ENCODE data around the gene TMEM132D.

- TF ChIP-seq, protein P1, sequence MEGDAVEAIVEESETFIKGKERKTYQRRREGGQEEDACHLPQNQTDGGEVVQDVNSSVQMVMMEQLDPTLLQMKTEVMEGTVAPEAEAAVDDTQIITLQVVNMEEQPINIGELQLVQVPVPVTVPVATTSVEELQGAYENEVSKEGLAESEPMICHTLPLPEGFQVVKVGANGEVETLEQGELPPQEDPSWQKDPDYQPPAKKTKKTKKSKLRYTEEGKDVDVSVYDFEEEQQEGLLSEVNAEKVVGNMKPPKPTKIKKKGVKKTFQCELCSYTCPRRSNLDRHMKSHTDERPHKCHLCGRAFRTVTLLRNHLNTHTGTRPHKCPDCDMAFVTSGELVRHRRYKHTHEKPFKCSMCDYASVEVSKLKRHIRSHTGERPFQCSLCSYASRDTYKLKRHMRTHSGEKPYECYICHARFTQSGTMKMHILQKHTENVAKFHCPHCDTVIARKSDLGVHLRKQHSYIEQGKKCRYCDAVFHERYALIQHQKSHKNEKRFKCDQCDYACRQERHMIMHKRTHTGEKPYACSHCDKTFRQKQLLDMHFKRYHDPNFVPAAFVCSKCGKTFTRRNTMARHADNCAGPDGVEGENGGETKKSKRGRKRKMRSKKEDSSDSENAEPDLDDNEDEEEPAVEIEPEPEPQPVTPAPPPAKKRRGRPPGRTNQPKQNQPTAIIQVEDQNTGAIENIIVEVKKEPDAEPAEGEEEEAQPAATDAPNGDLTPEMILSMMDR (IDR thresholded peaks at IDR 0.05; ENCODE audit: low read length): no peak
- no peak for TF ChIP-seq EZH2 (IDR thresholded peaks at IDR 0.05; ENCODE audit: borderline replicate concordance, low read length)
These were observed 719.5 kb downstream of the TMEM132D start for GRCh38 chr12:129184127-129184928.
